Neural progenitor cell (in vitro differentiated cells): ENCODE measurements around the gene STX1A. TPM values are rescaled to one million over a fixed set of nuclear protein-coding genes. Genes with fewer than 3 reads are reported as not detected.
A peak's percentile ranks its signal among the peaks of the same experiment; 100 is the strongest.

Experiments used
- DNase-seq: peaks from one replicate; pipeline ENCODE4 v3.0.0-alpha.2; 2016; ENCODE audit warnings: low spot score
- H2AFZ ChIP-seq: fragments of 200-600 bp; sonication (generic); replicated peaks from 2 replicates; pipeline ENCODE4 v1.6.1; 2016; ENCODE audit warnings: antibody characterized with exemption
- H3F3A ChIP-seq: fragments of 200-600 bp; sonication (generic); 2 replicates; pipeline ENCODE4 v1.6.1; 2016; ENCODE audit warnings: antibody characterized with exemption, low read depth
- H3K27ac ChIP-seq: fragments of 200-600 bp; sonication (generic); 2 replicates; pipeline ENCODE4 v1.5.1; 2016; ENCODE audit warnings: mild to moderate bottlenecking
- H3K27me3 ChIP-seq: fragments of 200-600 bp; sonication (generic); 2 replicates; pipeline ENCODE4 v1.6.1; 2016; ENCODE audit warnings: mild to moderate bottlenecking, moderate library complexity
- H3K36me3 ChIP-seq: fragments of 200-600 bp; sonication (generic); 2 replicates; pipeline ENCODE4 v1.5.1; 2016
- H3K4me1 ChIP-seq: fragments of 200-600 bp; sonication (generic); 2 replicates; pipeline ENCODE4 v1.6.1; 2016; ENCODE audit warnings: mixed run types
- H3K4me2 ChIP-seq: fragments of 200-600 bp; sonication (generic); 2 replicates; pipeline ENCODE4 v1.6.1; 2016
- H3K4me3 ChIP-seq: fragments of 200-600 bp; sonication (generic); 2 replicates; pipeline ENCODE4 v1.5.1; 2016
- H3K79me2 ChIP-seq: fragments of 200-600 bp; sonication (generic); 2 replicates; pipeline ENCODE4 v1.6.1; 2016; ENCODE audit warnings: low read depth
- H3K9ac ChIP-seq: fragments of 200-600 bp; sonication (generic); 2 replicates; pipeline ENCODE4 v1.6.1; 2016
- H3K9me3 ChIP-seq: fragments of 200-600 bp; sonication (generic); 2 replicates; pipeline ENCODE4 v1.5.1; 2016; ENCODE audit warnings: low read depth
- H4K20me1 ChIP-seq: fragments of 200-600 bp; sonication (generic); 2 replicates; pipeline ENCODE4 v1.6.1; 2016; ENCODE audit warnings: low read depth
- H3K27ac Mint-ChIP-seq: 3 replicates; pipeline ENCODE4 v1.8.0; 2021; ENCODE audit warnings: mixed read lengths
- H3K27me3 Mint-ChIP-seq: 2 replicates; pipeline ENCODE4 v1.8.0; 2022; ENCODE audit warnings: low read depth, mild to moderate bottlenecking, inconsistent platforms, moderate library complexity, mixed read lengths; ENCODE audit not compliant: insufficient read depth
- H3K36me3 Mint-ChIP-seq: 3 replicates; pipeline ENCODE4 v1.8.0; 2021; ENCODE audit warnings: mixed read lengths
- H3K4me1 Mint-ChIP-seq: 3 replicates; pipeline ENCODE4 v1.8.0; 2021; ENCODE audit warnings: mixed read lengths
- H3K4me3 Mint-ChIP-seq: 3 replicates; pipeline ENCODE4 v1.8.0; 2021; ENCODE audit warnings: mild to moderate bottlenecking, moderate library complexity, mixed read lengths
- H3K9me3 Mint-ChIP-seq: 3 replicates; pipeline ENCODE4 v1.8.0; 2020; ENCODE audit warnings: mixed read lengths
- CTCF ChIP-seq: fragments of 200-600 bp; sonication (generic); IDR thresholded peaks from 2 replicates; pipeline ENCODE4 v1.5.1; 2017; ENCODE audit warnings: antibody characterized with exemption, mild to moderate bottlenecking
- EZH2 ChIP-seq: fragments of 200-600 bp; sonication (generic); IDR thresholded peaks from 2 replicates; pipeline ENCODE4 v1.6.1; 2017; ENCODE audit warnings: antibody characterized with exemption, mild to moderate bottlenecking, moderate library complexity
- EZH2phosphoT487 ChIP-seq: fragments of 200-600 bp; sonication (generic); IDR thresholded peaks from 2 replicates; pipeline ENCODE4 v1.6.1; 2017; ENCODE audit warnings: antibody characterized with exemption
- total RNA-seq: library from RNA; depleted of rRNA; stranded (reverse); fragments of >200 nt; gene quantifications from 2 replicates; pipeline ENCODE4 v1.2.3, GENCODE V29; 2015; ENCODE audit warnings: low replicate concordance

Gene STX1A
- total RNA-seq, 1 donor from 2014 or later: 21.9 TPM

DNA sequence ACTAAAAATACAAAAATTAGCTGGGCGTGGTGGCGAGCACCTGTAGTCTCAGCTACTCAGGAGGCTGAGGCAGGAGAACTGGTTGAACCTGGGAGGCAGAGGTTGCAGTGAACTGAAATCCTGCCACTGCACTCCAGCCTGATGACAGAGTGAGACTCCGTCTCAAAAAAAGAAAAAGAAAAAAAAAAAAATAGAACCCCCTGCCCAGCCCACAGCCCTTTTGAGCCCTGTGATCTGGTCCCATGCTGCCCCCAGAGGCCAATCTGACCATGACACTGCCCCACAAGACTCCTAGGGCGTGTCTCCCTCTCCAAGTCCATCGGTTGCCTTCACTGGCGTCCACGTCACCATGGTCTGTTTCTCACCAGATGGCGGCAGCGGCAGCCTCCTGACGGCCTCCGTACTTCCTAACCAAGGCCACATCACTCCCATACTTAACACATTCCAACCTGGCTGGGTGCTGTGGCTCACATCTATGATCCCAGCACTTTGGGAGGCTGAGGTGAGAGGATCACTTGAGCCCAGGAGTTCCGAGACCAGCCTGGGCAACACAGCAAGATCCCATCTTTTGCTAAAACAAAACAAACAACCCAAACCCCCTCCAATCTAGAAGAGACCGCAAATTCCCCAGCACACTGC lies 18.0 kb downstream of the STX1A start:
- no peak overlapping the region for H3K4me3 Mint-ChIP-seq
- DNase-seq: peak; percentile 75

GRCh38 chr7:73700581-73701134 lies 18.8 kb downstream of the STX1A start:
- no peaks in the 10 kb centered on the region for H3K36me3 ChIP-seq
- H3F3A ChIP-seq: peaks cover 16% of the 10 kb centered on the region
- no peak overlapping the region for H2AFZ ChIP-seq
- no peaks in the 10 kb centered on the region for H3K9me3 ChIP-seq
- H3K4me1 ChIP-seq: peaks cover 9% of the 10 kb centered on the region
- H3K27me3 ChIP-seq: no peaks in the 10 kb centered on the region
- Mint-ChIP-seq H3K27ac (no peak overlapping the region), H3K36me3 (peaks cover 12% of the 10 kb centered on the region), H3K4me3 (no peak overlapping the region), H3K4me1 (peaks cover 16% of the 10 kb centered on the region), H3K27me3 (peaks cover 11% of the 10 kb centered on the region), H3K9me3 (no peaks in the 10 kb centered on the region)
- no peak for TF ChIP-seq EZH2phosphoT487
- TF ChIP-seq CTCF: no peak
- TF ChIP-seq EZH2: no peak
- H3K79me2 ChIP-seq: no peaks in the 10 kb centered on the region
- no peak overlapping the region for H3K4me2 ChIP-seq
- no peak overlapping the region for H3K4me3 ChIP-seq
- DNase-seq: no peak
- peaks cover 21% of the 10 kb centered on the region for H4K20me1 ChIP-seq
- H3K27ac ChIP-seq: no peak overlapping the region
- no peak overlapping the region for H3K9ac ChIP-seq

More for the DNA sequence above, 18.0 kb downstream of the STX1A start:
- H3K36me3 Mint-ChIP-seq: peaks cover 10% of the 10 kb centered on the region
- no peaks in the 10 kb centered on the region for H3K9me3 ChIP-seq
- H4K20me1 ChIP-seq: peaks cover 21% of the 10 kb centered on the region
- H2AFZ ChIP-seq: no peak overlapping the region
- H3K27me3 ChIP-seq: no peaks in the 10 kb centered on the region
- no peak overlapping the region for H3K4me3 ChIP-seq
- no peaks in the 10 kb centered on the region for H3K79me2 ChIP-seq
- peaks cover 16% of the 10 kb centered on the region for H3F3A ChIP-seq
- H3K36me3 ChIP-seq: no peaks in the 10 kb centered on the region
- H3K4me1 ChIP-seq: peaks cover 9% of the 10 kb centered on the region
- no peak overlapping the region for H3K4me2 ChIP-seq
- H3K27me3 Mint-ChIP-seq: peaks cover 11% of the 10 kb centered on the region
- H3K4me1 Mint-ChIP-seq: peaks cover 16% of the 10 kb centered on the region
- no peak overlapping the region for H3K27ac ChIP-seq
- no peak overlapping the region for H3K9ac ChIP-seq
- no peak overlapping the region for H3K27ac Mint-ChIP-seq
- TF ChIP-seq EZH2: no peak
- peak; percentile 61 for TF ChIP-seq CTCF
- no peaks in the 10 kb centered on the region for H3K9me3 Mint-ChIP-seq

- H3K79me2 ChIP-seq: no peaks in the 10 kb centered on the region
- DNase-seq: no peak
- no peak overlapping the region for H3K4me2 ChIP-seq
- H2AFZ ChIP-seq: no peak overlapping the region
- TF ChIP-seq EZH2 (no peak), CTCF (no peak), EZH2phosphoT487 (no peak)
- H3K36me3 ChIP-seq: no peaks in the 10 kb centered on the region
- no peak overlapping the region for H3K9ac ChIP-seq
- peaks cover 16% of the 10 kb centered on the region for H3K4me1 Mint-ChIP-seq
- no peak overlapping the region for H3K4me3 ChIP-seq
- peaks cover 9% of the 10 kb centered on the region for H3K4me1 ChIP-seq
- peaks cover 9% of the 10 kb centered on the region for H3K27me3 Mint-ChIP-seq
- peaks cover 15% of the 10 kb centered on the region for H3K36me3 Mint-ChIP-seq
- H3K9me3 ChIP-seq: no peaks in the 10 kb centered on the region
- H3K9me3 Mint-ChIP-seq: no peaks in the 10 kb centered on the region
- H3F3A ChIP-seq: peaks cover 16% of the 10 kb centered on the region
- H3K27ac ChIP-seq: no peak overlapping the region
- no peak overlapping the region for H3K27ac Mint-ChIP-seq
- H3K4me3 Mint-ChIP-seq: no peak overlapping the region
- H3K27me3 ChIP-seq: no peaks in the 10 kb centered on the region
- peaks cover 18% of the 10 kb centered on the region for H4K20me1 ChIP-seq
Measured at GRCh38 chr7:73700069-73700423, 19.4 kb downstream of the STX1A start.
